Skin epidermis (tissue), 12 donors: Measurements from ENCODE around the gene IER5.

ENCODE experiments used
- H3K27ac ChIP-seq, 21 experiments: fragments of 200-600 bp; sonication (generic) in 11 of 21; one replicate each; pipeline ENCODE4 v1.5.0; 2020; ENCODE audit warnings: mild to moderate bottlenecking in 3 of 21, inconsistent platforms in 2 of 21, moderate library complexity in 2 of 21
- H3K4me3 ChIP-seq, 7 experiments: fragments of 200-600 bp; sonication (generic) in 2 of 7; one replicate each; pipeline ENCODE4 v1.5.0; 2020; ENCODE audit warnings: inconsistent platforms in 2 of 7, mild to moderate bottlenecking in 2 of 7, moderate library complexity in 1 of 7

IER5 gene

GRCh38 chr1:181094416-181095212 lies 6.1 kb downstream of the IER5 start:
- peak overlapping the region in 9 of 21 experiments; percentile 6 to 79 (median 28) for H3K27ac ChIP-seq
- no peak overlapping the region for H3K4me3 ChIP-seq

GRCh38 chr1:181095260-181095659 lies 6.8 kb downstream of the IER5 start:
- no peak overlapping the region for H3K4me3 ChIP-seq
- H3K27ac ChIP-seq: peak overlapping the region in 11 of 21 experiments; percentile 13 to 79 (median 50)

GRCh38 chr1:181095763-181096184 lies 7.3 kb downstream of the IER5 start:
- Histone ChIP-seq H3K27ac (peak overlapping the region in 13 of 21 experiments; percentile 13 to 79 (median 50)), H3K4me3 (no peak overlapping the region)

- no peak overlapping the region for H3K4me3 ChIP-seq
- H3K27ac ChIP-seq: peak overlapping the region in 9 of 21 experiments; percentile 4 to 79 (median 43)
Measured at GRCh38 chr1:181097242-181097641, 8.7 kb downstream of the IER5 start.

- H3K4me3 ChIP-seq: no peak overlapping the region
- peak overlapping the region in 12 of 21 experiments; percentile 7 to 83 (median 50) for H3K27ac ChIP-seq
Measured at GRCh38 chr1:181099152-181100014, 10.9 kb downstream of the IER5 start.

- peak overlapping the region in 12 of 21 experiments; percentile 7 to 83 (median 50) for H3K27ac ChIP-seq
- H3K4me3 ChIP-seq: no peak overlapping the region
Measured at GRCh38 chr1:181100015-181100905, 11.8 kb downstream of the IER5 start.

GRCh38 chr1:181100934-181101333 lies 12.4 kb downstream of the IER5 start:
- no peak overlapping the region for H3K4me3 ChIP-seq
- peak overlapping the region in 7 of 21 experiments; percentile 14 to 83 (median 59) for H3K27ac ChIP-seq

- H3K27ac ChIP-seq: peak overlapping the region in 8 of 21 experiments; percentile 14 to 83 (median 50)
- H3K4me3 ChIP-seq: no peak overlapping the region
Measured at GRCh38 chr1:181101581-181102226, 13.2 kb downstream of the IER5 start.

- no peak overlapping the region for H3K4me3 ChIP-seq
- H3K27ac ChIP-seq: peak overlapping the region in 1 of 21 experiments; percentile 83
Measured at GRCh38 chr1:181102841-181103240, 14.3 kb downstream of the IER5 start.

- Histone ChIP-seq H3K4me3 (no peak overlapping the region), H3K27ac (peak overlapping the region in 2 of 21 experiments; percentile 34 to 95)
Measured at GRCh38 chr1:181103399-181103798, 14.9 kb downstream of the IER5 start.

- Histone ChIP-seq H3K27ac (peak overlapping the region; percentile 68 to 97 (median 89)), H3K4me3 (peak overlapping the region; percentile 50 to 73 (median 62))
Measured at GRCh38 chr1:181104042-181104789, 15.7 kb downstream of the IER5 start.

- Histone ChIP-seq H3K27ac (peak overlapping the region; percentile 68 to 97 (median 89)), H3K4me3 (peak overlapping the region; percentile 50 to 73 (median 62))
Measured at GRCh38 chr1:181104790-181105133, 16.3 kb downstream of the IER5 start.

- H3K4me3 ChIP-seq: peak overlapping the region; percentile 50 to 73 (median 62)
- H3K27ac ChIP-seq: peak overlapping the region; percentile 68 to 97 (median 89)
Measured at GRCh38 chr1:181105134-181106021, 16.9 kb downstream of the IER5 start.

GRCh38 chr1:181106022-181106312 lies 17.5 kb downstream of the IER5 start:
- Histone ChIP-seq H3K27ac (peak overlapping the region in 17 of 21 experiments; percentile 33 to 92 (median 70)), H3K4me3 (peak overlapping the region in 6 of 7 experiments; percentile 50 to 73 (median 64))

- H3K27ac ChIP-seq: peak overlapping the region in 5 of 21 experiments; percentile 2 to 79 (median 73)
- no peak overlapping the region for H3K4me3 ChIP-seq
Measured at GRCh38 chr1:181106479-181106878, 18.0 kb downstream of the IER5 start.

GRCh38 chr1:181107711-181108110 lies 19.2 kb downstream of the IER5 start:
- Histone ChIP-seq H3K4me3 (no peak overlapping the region), H3K27ac (no peak overlapping the region)

GRCh38 chr1:181108304-181108867 lies 19.9 kb downstream of the IER5 start:
- Histone ChIP-seq H3K4me3 (no peak overlapping the region), H3K27ac (no peak overlapping the region)
